ENCODE measurements around the gene RBFOX1. TPM values are rescaled to one million over a fixed set of nuclear protein-coding genes. Genes with fewer than 3 reads are reported as not detected.

Gene RBFOX1
- total RNA-seq, 6 donors from 2014 or later: not detected

GRCh38 chr16:7688811-7689210 lies 356.2 kb downstream of the RBFOX1 start:
- Histone ChIP-seq H3K27ac (no peak overlapping the region), H3K9me3 (no peaks in the 10 kb centered on the region), H3K27me3 (no peaks in the 10 kb centered on the region), H3K4me3 (no peak overlapping the region), H3K36me3 (no peaks in the 10 kb centered on the region), H3K4me1 (no peaks in the 10 kb centered on the region)
- no peak for TF ChIP-seq POLR2A (IDR thresholded peaks at IDR 0.05)
- TF ChIP-seq EP300 (IDR thresholded peaks at IDR 0.05): no peak
- TF ChIP-seq POLR2AphosphoS5 (IDR thresholded peaks at IDR 0.05): no peak
- TF ChIP-seq CTCF (IDR thresholded peaks at IDR 0.05): no peak
- DNase-seq: no peak
- WGBS, 2 donors: 60 to 61% methylated on average over 5 of the region's 5 CpGs
- no peak for ATAC-seq (ENCODE audit: low FRiP score in 2 of 2)

- 76 to 85% methylated on average over 1 of the region's 1 CpG for WGBS, 2 donors
- no peak for TF ChIP-seq CTCF (IDR thresholded peaks at IDR 0.05)
- no peak for TF ChIP-seq POLR2A (IDR thresholded peaks at IDR 0.05)
- TF ChIP-seq POLR2AphosphoS5 (IDR thresholded peaks at IDR 0.05): no peak
- no peak for TF ChIP-seq EP300 (IDR thresholded peaks at IDR 0.05)
- no peak for DNase-seq
- H3K27me3 ChIP-seq: no peaks in the 10 kb centered on the region
- no peak overlapping the region for H3K4me3 ChIP-seq
- no peak for ATAC-seq (ENCODE audit: low FRiP score in 2 of 2)
- no peak overlapping the region for H3K27ac ChIP-seq
- H3K9me3 ChIP-seq: no peaks in the 10 kb centered on the region
- H3K4me1 ChIP-seq: no peaks in the 10 kb centered on the region
- H3K36me3 ChIP-seq: no peaks in the 10 kb centered on the region
These were observed 356.6 kb downstream of the RBFOX1 start for GRCh38 chr16:7689234-7689633.

- Histone ChIP-seq H3K27me3 (no peaks in the 10 kb centered on the region), H3K27ac (no peak overlapping the region), H3K4me1 (no peaks in the 10 kb centered on the region), H3K4me3 (no peak overlapping the region), H3K9me3 (no peaks in the 10 kb centered on the region), H3K36me3 (no peaks in the 10 kb centered on the region)
- TF ChIP-seq EP300 (IDR thresholded peaks at IDR 0.05): no peak
- no peak for TF ChIP-seq POLR2AphosphoS5 (IDR thresholded peaks at IDR 0.05)
- DNase-seq (no peak), ATAC-seq (ENCODE audit: low FRiP score in 2 of 2) (no peak)
- 85 to 87% methylated on average over 4 of the region's 4 CpGs for WGBS, 2 donors
These were observed 358.9 kb downstream of the RBFOX1 start for GRCh38 chr16:7691533-7691932.

GRCh38 chr16:7703672-7704071 lies 371.0 kb downstream of the RBFOX1 start:
- ATAC-seq (ENCODE audit: low FRiP score in 2 of 2): no peak
- Histone ChIP-seq H3K36me3 (no peaks in the 10 kb centered on the region), H3K27me3 (no peaks in the 10 kb centered on the region), H3K27ac (no peak overlapping the region), H3K4me3 (no peak overlapping the region), H3K9me3 (no peaks in the 10 kb centered on the region), H3K4me1 (no peaks in the 10 kb centered on the region)
- DNase-seq: no peak
- 74 to 78% methylated on average over 3 of the region's 3 CpGs for WGBS, 2 donors
- TF ChIP-seq EP300 (IDR thresholded peaks at IDR 0.05): no peak
- TF ChIP-seq CTCF (IDR thresholded peaks at IDR 0.05): no peak
- TF ChIP-seq POLR2A (IDR thresholded peaks at IDR 0.05): no peak
- no peak for TF ChIP-seq POLR2AphosphoS5 (IDR thresholded peaks at IDR 0.05)

- no peaks in the 10 kb centered on the region for H3K4me1 ChIP-seq
- H3K4me3 ChIP-seq: no peak overlapping the region
- H3K9me3 ChIP-seq: no peaks in the 10 kb centered on the region
- H3K36me3 ChIP-seq: no peaks in the 10 kb centered on the region
- H3K27ac ChIP-seq: no peak overlapping the region
- H3K27me3 ChIP-seq: no peaks in the 10 kb centered on the region
- DNase-seq: no peak
- TF ChIP-seq POLR2AphosphoS5 (IDR thresholded peaks at IDR 0.05) (no peak), EP300 (IDR thresholded peaks at IDR 0.05) (no peak), CTCF (IDR thresholded peaks at IDR 0.05) (no peak), POLR2A (IDR thresholded peaks at IDR 0.05) (no peak)
- 77 to 90% methylated on average over 7 of the region's 7 CpGs for WGBS, 2 donors
- no peak for ATAC-seq (ENCODE audit: low FRiP score in 2 of 2)
These were observed 373.2 kb downstream of the RBFOX1 start for GRCh38 chr16:7705885-7706284.
